CD4-positive, alpha-beta T cell treated with Interleukin-4 for 1 hour (primary cell): ENCODE results near the gene TRIM74.
"Not testable (repeated sequence)": the region's sequence is repeated elsewhere in the genome, so short reads cannot be mapped to it uniquely, and the experiment has no call there.

Experiments
- DNase-seq, 2 donors: peaks; one replicate each; pipeline ENCODE4 v3.0.0-alpha.2; 2020 to 2022

TRIM74 gene

GRCh38 chr7:72968980-72969516, at the start of gene TRIM74:
TRIM74 (minus strand) TSS chr7:72969466; CDS start chr7:72966157, 3,309 bp downstream.
- DNase-seq = not testable (repeated sequence)

DNA sequence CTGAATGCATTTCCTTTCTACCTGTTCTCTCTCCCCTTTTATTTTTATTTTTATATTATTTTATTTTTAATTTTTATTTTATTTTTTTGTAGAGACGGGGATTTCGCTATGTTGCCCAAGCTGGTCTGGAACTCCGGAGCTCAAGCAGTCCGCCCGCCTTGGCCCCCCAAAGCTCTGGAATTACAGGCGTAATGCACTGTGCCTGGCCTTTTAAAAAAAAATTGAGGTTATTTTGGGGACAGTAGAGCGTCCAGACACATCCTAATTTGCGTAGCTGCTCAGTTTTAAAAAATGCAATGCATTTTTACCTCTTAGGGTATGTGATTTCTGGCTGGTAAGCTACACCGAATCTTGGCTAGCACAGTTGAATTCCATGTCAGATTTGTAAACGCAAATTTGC, 37.2 kb upstream of the TRIM74 start:
- not testable (repeated sequence) for DNase-seq

GRCh38 chr7:73005693-73006447, 36.6 kb upstream of the TRIM74 start:
- peak; percentile 90 to 94 for DNase-seq

GRCh38 chr7:73005356-73005692, 36.1 kb upstream of the TRIM74 start:
- DNase-seq = peak; percentile 69 to 75

DNA sequence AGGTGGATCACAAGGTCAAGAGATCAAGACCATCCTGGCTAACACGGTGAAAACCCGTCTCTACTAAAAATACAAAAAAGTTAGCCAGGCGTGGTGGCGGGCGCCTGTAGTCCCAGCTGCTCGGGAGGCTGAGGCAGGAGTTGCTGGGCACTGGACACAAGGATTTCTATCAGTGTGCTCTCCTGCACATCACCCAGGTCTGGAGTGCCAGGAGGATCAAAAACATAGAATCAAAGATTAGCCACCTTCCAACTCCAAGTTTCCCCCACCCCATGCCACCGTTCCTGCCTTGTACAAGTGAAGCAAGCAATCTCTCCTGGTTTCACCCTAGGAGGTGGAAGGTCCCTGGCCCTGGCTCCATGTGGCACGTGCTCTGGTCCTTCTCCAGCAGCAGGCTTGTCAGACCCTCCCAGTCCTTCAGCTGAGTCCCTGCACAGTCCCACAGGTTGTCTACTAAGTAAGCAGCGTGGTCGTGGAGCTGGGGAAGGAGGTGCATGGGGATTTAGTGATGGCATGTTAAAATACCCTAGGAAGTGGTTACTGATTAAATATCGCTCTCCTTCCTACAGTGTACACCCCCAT, 28.7 kb upstream of the TRIM74 start:
- not testable (repeated sequence) for DNase-seq

- DNase-seq = not testable (repeated sequence)
These were observed 28.2 kb upstream of the TRIM74 start for GRCh38 chr7:72997447-72997846.

DNA sequence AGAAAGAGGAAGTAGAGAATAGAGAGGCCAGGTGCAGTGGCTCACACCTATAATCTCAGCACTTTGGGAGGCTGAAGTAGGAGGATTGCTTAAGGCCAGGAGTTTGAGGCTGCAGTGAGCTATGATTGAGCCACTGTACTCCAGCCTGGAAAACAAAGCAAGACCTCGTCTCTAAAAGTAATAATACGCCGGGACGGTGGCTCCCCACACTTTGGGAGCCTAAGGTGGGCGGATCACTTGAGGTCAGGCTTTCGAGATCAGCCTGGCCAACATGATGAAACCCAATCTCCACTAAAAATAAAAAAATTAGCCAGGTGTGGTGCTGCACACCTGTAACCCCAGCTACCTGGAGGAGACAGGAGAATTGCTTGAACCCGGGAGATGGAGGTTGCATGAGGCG, 26.2 kb upstream of the TRIM74 start:
- DNase-seq = not testable (repeated sequence)

GRCh38 chr7:72990146-72990913, 21.1 kb upstream of the TRIM74 start:
- not testable (repeated sequence) for DNase-seq

GRCh38 chr7:72982084-72982483, 12.8 kb upstream of the TRIM74 start:
- DNase-seq = not testable (repeated sequence)

DNA sequence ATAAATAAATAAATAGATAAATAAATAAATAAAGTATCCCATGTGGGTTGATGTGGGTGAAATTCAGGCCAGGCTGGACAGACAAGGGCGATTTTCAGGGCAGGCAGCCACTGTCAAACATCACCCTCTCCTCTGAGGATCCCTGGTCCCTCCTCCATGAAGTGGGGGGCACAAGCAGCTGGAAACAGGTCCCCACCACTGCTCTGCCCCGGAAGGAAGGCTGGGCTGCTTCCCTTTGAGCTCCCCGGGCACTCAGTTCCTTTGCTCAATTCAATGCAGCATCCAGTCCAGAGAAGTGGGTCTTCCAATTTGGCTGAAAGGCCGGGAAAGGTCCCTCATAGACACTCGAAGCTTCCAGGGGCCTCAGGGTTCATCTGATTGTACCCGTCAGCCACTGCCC, 11.1 kb upstream of the TRIM74 start:
- not testable (repeated sequence) for DNase-seq

DNA sequence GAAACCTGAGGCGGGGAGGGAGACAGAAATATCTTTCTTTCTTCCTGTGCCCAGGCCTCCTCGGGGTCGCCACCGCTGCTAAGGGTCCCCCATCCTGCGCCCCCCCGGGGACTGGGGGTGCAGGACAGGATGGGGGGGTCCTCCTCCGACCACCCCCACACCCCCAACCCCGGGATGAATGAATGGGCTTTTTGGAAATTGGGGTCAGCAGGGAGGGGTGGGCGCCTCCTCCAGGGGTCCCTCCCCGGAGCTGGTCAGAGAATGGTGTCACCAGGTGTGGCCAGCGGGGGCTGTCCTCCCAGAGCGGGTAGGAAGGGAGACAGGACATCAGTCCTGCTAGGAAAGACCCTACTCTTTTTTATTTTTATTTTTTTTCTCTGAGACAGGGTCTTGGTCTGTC, 7.2 kb upstream of the TRIM74 start:
- not testable (repeated sequence) for DNase-seq

- not testable (repeated sequence) for DNase-seq
These were observed 6.5 kb upstream of the TRIM74 start for GRCh38 chr7:72975656-72976286.

GRCh38 chr7:72974781-72975180, 5.5 kb upstream of the TRIM74 start:
- not testable (repeated sequence) for DNase-seq

GRCh38 chr7:72971505-72971904, 2.2 kb upstream of the TRIM74 start:
- DNase-seq = not testable (repeated sequence)

- DNase-seq = not testable (repeated sequence)
These were observed 422 bp upstream of the TRIM74 start for GRCh38 chr7:72969688-72970087.

DNA sequence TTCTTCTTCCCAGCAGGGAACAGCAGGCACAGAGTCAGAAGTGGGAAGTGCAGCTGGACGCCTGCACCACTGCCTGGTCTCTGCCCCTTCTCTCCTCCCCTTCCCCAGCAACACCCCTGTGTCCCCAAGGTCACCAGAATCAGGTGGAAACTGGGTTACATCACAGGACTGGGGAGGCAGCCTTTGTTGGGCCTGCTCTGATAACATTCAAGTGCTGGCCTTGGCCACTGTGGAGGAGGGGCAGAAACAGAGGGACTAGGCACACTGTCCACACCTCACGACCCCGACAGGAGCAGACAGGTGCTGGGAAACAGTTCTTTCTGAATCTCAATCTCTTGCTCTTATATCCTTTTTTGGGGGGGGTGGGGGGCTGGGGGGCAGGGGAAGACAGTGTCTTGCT, 2.4 kb downstream of the TRIM74 start:
- not testable (repeated sequence) for DNase-seq

- not testable (repeated sequence) for DNase-seq
These were observed 3.9 kb downstream of the TRIM74 start for GRCh38 chr7:72965186-72965975.

DNA sequence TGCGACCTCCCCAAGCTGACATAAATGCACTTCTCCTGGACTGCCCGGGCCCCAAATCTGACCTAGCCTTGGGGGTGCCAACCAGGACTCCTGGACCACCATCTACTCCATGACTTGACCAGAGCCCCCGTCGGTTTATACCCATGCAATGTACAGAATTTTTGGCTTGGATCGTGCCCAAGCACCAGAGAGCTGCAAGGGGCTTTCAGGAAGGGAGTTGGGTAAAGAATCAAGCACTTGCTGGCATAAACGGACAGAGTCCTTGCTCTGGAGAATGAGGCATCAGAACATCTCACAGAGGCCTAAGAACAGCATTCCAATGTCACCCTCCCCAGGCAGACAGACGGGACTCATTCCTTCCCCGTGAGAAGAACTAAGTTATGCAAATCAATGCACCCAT, 6.2 kb downstream of the TRIM74 start:
- not testable (repeated sequence) for DNase-seq

- DNase-seq = not testable (repeated sequence)
These were observed 8.0 kb downstream of the TRIM74 start for GRCh38 chr7:72961346-72961650.

GRCh38 chr7:72960626-72961345, 8.5 kb downstream of the TRIM74 start:
- not testable (repeated sequence) for DNase-seq

GRCh38 chr7:72960029-72960428, 9.2 kb downstream of the TRIM74 start:
- DNase-seq = not testable (repeated sequence)
